22Rv1 (cell line): ENCODE data around the gene TRIM39.

Source experiments
- CTCF ChIP-seq: fragments of 450-650 bp; IDR thresholded peaks from 2 replicates; pipeline ENCODE4 v1.5.1; 2017; ENCODE audit warnings: mild to moderate bottlenecking
- ZFX ChIP-seq: fragments of 450-650 bp; IDR thresholded peaks from 2 replicates; pipeline ENCODE4 v1.6.1; 2017; ENCODE audit warnings: antibody characterized with exemption, borderline replicate concordance

GRCh38 chr6:30321692-30322388 is 4.9 kb upstream of the TRIM39 start:
- TF ChIP-seq CTCF (no peak), ZFX (no peak)
